GM10248 (cell line): ENCODE results near the gene DSTN.

ENCODE experiments used
- CTCF ChIA-PET: fragments of 300-600 bp; sonication (Branson Sonifier 250); formaldehyde crosslinking; extraction: SDS; loops from one replicate; lab custom pipeline; 2021; ENCODE audit warnings: antibody characterized with exemption; lab: Yijun Ruan, JAX
- POLR2A ChIA-PET: fragments of 350-650 bp; sonication (Branson Sonifier 250); formaldehyde crosslinking; extraction: SDS; loops from one replicate; lab custom pipeline; 2020; ENCODE audit warnings: antibody characterized with exemption; lab: Yijun Ruan, JAX
- DNase-seq: peaks from one replicate; pipeline ENCODE4 v3.0.0; 2012; ENCODE audit errors: extremely low spot score
- CTCF ChIP-seq: IDR thresholded peaks from 2 replicates; pipeline ENCODE4 v1.5.1; 2012; ENCODE audit warnings: mild to moderate bottlenecking, low read depth; ENCODE audit errors: extremely low read depth, missing control alignments, control extremely low read depth

Gene DSTN

GRCh38 chr20:17556837-17557674 lies 12.8 kb upstream of the DSTN start:
- CTCF ChIA-PET: interaction anchor here (2.1 kb wide), 1 partner anchor 18 kb away, joined by 6 read pairs; no protein-coding TSS in a partner anchor
- TF ChIP-seq CTCF: no peak
- POLR2A ChIA-PET: no interaction called here
- DNase-seq: no peak

DNA sequence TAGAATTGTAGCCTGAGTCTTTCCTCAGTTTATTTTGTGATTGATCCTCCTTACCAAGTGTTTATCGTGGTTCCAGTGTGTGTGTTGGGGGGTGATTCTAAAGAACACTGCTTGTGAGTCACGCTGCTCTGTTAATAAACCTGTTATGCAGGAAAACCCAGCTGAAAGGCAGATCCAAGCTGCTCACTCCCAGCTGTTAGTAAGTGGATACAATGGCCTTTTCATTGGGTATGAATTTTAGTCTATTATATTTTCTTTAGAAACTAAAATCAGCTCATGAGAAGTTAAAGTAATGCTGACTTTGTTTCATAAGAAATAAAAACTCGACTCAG lies 12.2 kb upstream of the DSTN start:
- DNase-seq: no peak
- TF ChIP-seq CTCF: no peak
- POLR2A ChIA-PET: no interaction called here
- CTCF ChIA-PET: interaction anchor here (2.1 kb wide), 1 partner anchor 18 kb away, joined by 6 read pairs; no protein-coding TSS in a partner anchor

- no peak for TF ChIP-seq CTCF
- ChIA-PET POLR2A (no interaction called here), CTCF (no interaction called here)
- no peak for DNase-seq
These were observed 11.5 kb upstream of the DSTN start for GRCh38 chr20:17558154-17558940.

DNA sequence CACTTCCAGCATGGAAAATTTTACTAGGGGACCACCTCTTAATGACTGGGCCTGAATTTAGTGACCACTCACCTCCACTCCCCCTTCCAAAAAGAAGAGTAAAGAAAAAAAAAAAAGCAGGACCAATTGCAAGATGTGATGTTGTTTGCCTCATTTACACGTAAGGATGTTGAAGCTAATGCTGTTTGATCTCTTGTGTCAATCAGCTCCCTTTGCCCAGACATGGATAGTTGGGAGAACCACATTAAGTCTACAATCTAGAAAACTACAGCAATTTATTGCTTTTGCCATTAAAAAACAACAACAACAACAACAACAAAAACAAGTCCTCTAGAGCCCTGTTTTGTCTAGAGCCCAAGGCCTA lies 11.0 kb upstream of the DSTN start:
- TF ChIP-seq CTCF: no peak
- POLR2A ChIA-PET: no interaction called here
- CTCF ChIA-PET: no interaction called here
- DNase-seq: no peak

GRCh38 chr20:17559338-17559737 lies 10.5 kb upstream of the DSTN start:
- DNase-seq: no peak
- POLR2A ChIA-PET: no interaction called here
- no peak for TF ChIP-seq CTCF
- CTCF ChIA-PET: no interaction called here

DNA sequence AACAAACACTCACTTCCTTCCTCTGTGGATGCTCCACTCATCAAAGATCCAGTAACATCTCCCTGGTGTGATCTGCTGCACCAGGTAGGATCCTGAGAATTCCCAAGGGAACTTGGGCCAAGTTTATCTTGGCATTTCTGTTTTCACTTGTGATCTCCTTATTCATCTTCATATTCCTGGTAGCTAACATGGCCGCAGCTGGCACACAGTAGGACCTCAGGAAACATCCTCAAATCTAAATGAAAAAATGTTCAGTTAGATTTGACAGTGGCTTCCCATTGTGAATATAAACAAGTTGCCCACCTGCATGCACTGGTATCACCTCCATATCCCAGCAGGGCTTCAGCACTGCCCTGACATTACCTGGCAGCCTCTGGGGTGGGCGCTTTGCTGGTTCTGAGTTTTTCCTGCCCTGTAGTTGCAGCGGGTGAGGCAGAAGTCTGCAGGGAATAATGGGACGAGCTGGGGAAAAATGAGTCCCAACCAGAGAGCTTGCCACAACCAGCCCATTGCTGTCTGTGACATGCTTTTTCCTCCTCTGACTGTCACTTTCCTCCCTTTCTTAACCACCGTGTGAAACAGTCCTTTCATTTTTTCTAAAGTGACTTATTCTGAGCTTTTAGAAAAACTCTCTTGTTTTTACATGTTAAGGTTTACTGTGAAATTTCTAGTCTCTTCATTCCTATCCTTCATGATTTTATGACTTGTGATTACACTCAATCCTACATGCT lies 9.4 kb upstream of the DSTN start:
- POLR2A ChIA-PET: no interaction called here
- no peak for DNase-seq
- CTCF ChIA-PET: interaction anchor here (1.6 kb wide), 1 partner anchor 55 kb away, joined by 4 read pairs; no protein-coding TSS in a partner anchor
- TF ChIP-seq CTCF: no peak
